ENCODE results near the gene CENPC. TPM values are rescaled to one million over a fixed set of nuclear protein-coding genes. Genes with fewer than 3 reads are reported as not detected.

Gene CENPC
- total RNA-seq, 1 experiment from 2014 or later = 19.7 TPM

DNA sequence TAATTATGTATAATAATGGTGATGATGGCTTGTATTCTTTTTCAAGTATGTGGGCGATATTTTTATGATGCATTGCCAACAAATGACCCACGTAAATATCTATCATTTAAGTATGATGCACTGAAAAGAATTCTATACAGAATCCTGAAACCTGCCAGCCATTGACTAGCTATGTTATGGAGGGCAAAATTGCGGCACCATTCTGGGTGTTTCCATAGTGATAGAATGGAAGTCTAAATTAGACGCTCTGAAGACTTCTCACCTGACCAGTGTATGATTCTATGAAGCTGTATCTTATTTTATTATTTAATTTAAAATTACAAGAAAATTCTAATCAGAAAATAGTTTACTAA is 677 bp upstream of the CENPC start:
- no peaks in the 10 kb centered on the region for H3K27me3 Mint-ChIP-seq (ENCODE audit: insufficient read depth, unreplicated experiment)
- intact Hi-C loops (cut with micrococcal nuclease; ENCODE audit: unreplicated experiment) = loop anchor here (5.0 kb wide), 1 partner anchor 86 kb away; no protein-coding TSS in a partner anchor
- no peaks in the 10 kb centered on the region for H3K36me3 ChIP-seq (ENCODE audit: control insufficient read depth, insufficient read depth, low read length)
- no peaks in the 10 kb centered on the region for H3K9me3 ChIP-seq
- H3K4me3 Mint-ChIP-seq (ENCODE audit: unreplicated experiment) = peak overlapping the region; percentile 97
- POLR2A ChIA-PET = interaction anchor here (0.6 kb wide), 1 partner anchor 502 kb away, joined by 3 read pairs; no protein-coding TSS in a partner anchor
- DNase-seq = no peak
- CTCF ChIA-PET = no interaction called here
- H3K4me1 Mint-ChIP-seq (ENCODE audit: low read depth, unreplicated experiment) = peaks cover 11% of the 10 kb centered on the region
- H3K27ac Mint-ChIP-seq (ENCODE audit: unreplicated experiment) = no peak overlapping the region
- H3K9me3 Mint-ChIP-seq (ENCODE audit: unreplicated experiment) = no peaks in the 10 kb centered on the region
- TF ChIP-seq, protein P1, sequence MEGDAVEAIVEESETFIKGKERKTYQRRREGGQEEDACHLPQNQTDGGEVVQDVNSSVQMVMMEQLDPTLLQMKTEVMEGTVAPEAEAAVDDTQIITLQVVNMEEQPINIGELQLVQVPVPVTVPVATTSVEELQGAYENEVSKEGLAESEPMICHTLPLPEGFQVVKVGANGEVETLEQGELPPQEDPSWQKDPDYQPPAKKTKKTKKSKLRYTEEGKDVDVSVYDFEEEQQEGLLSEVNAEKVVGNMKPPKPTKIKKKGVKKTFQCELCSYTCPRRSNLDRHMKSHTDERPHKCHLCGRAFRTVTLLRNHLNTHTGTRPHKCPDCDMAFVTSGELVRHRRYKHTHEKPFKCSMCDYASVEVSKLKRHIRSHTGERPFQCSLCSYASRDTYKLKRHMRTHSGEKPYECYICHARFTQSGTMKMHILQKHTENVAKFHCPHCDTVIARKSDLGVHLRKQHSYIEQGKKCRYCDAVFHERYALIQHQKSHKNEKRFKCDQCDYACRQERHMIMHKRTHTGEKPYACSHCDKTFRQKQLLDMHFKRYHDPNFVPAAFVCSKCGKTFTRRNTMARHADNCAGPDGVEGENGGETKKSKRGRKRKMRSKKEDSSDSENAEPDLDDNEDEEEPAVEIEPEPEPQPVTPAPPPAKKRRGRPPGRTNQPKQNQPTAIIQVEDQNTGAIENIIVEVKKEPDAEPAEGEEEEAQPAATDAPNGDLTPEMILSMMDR (IDR thresholded peaks at IDR 0.05; ENCODE audit: insufficient read depth in 1 of 2, low read depth in 1 of 2, low read length in 1 of 2, severe bottlenecking in 1 of 2, unreplicated experiment in 1 of 2) = no peak
- no peaks in the 10 kb centered on the region for H3K27me3 ChIP-seq (replicated peaks; ENCODE audit: control insufficient read depth, insufficient read depth, low read length)
- BruUV-seq (replicated peaks) = TSS peak; percentile 97
- peak overlapping the region; percentile 80 for H3K4me3 ChIP-seq (ENCODE audit: low read depth, low read length)
- H3K4me1 ChIP-seq = peaks cover 11% of the 10 kb centered on the region; the same call in 1 of the 2 replicates
- H3K36me3 Mint-ChIP-seq (ENCODE audit: insufficient read depth, unreplicated experiment) = peaks cover 22% of the 10 kb centered on the region

DNA sequence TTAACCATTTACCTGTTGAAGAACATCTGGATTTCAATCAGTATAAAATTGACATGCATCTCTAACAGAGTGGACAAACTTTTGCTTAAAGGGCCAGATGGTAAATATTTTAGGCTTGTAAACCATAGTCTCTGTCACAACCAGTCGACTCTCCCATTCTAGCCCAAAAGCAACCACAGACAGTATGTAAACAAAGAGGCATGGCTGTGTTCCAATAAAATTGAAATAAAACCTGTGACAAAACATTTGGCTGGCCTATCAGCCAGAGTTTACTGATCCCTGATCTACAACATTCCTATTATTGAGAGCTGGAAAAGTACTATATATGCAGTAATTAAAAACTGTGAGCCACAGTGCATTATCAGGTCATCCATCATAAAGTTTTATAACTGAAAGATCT is 3.2 kb downstream of the CENPC start:
- POLR2A ChIA-PET = no interaction called here
- intact Hi-C loops (cut with micrococcal nuclease; ENCODE audit: unreplicated experiment) = no loop called here
- Histone ChIP-seq H3K36me3 (ENCODE audit: control insufficient read depth, insufficient read depth, low read length) (no peaks in the 10 kb centered on the region), H3K4me3 (ENCODE audit: low read depth, low read length) (no peak overlapping the region), H3K4me1 (peaks cover 11% of the 10 kb centered on the region; the same call in 1 of the 2 replicates), H3K9me3 (no peaks in the 10 kb centered on the region), H3K27me3 (replicated peaks; ENCODE audit: control insufficient read depth, insufficient read depth, low read length) (no peaks in the 10 kb centered on the region)
- Mint-ChIP-seq H3K4me1 (ENCODE audit: low read depth, unreplicated experiment) (peaks cover 11% of the 10 kb centered on the region), H3K9me3 (ENCODE audit: unreplicated experiment) (no peaks in the 10 kb centered on the region), H3K4me3 (ENCODE audit: unreplicated experiment) (no peak overlapping the region), H3K27me3 (ENCODE audit: insufficient read depth, unreplicated experiment) (no peaks in the 10 kb centered on the region), H3K27ac (ENCODE audit: unreplicated experiment) (no peak overlapping the region), H3K36me3 (ENCODE audit: insufficient read depth, unreplicated experiment) (peaks cover 37% of the 10 kb centered on the region)
- TF ChIP-seq, protein P1 (IDR thresholded peaks at IDR 0.05; ENCODE audit: insufficient read depth in 1 of 2, low read depth in 1 of 2, low read length in 1 of 2, severe bottlenecking in 1 of 2, unreplicated experiment in 1 of 2) = no peak
- CTCF ChIA-PET = no interaction called here
- BruUV-seq (replicated peaks) = no TSS peak
- DNase-seq = no peak

DNA sequence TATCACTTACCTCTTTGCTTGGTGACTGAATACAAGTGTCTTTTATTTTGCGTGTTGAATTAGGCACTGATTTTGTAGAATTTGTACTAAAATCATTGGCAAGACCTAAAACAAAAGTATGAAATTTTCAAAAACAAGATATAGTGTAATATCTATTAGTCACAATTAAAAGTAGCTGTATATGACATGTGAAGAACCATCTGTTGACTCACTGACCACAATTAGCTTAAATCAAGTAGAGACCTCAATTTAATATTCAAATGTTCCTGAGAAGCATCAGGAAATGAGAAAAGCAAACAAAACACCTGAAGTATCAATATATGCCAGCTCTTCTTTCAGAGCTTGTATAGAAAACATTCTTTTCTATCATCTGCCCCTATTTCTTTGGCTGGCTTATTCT is 5.5 kb downstream of the CENPC start:
- DNase-seq = no peak
- CTCF ChIA-PET = no interaction called here
- intact Hi-C loops (cut with micrococcal nuclease; ENCODE audit: unreplicated experiment) = no loop called here
- TF ChIP-seq, protein P1 (IDR thresholded peaks at IDR 0.05; ENCODE audit: insufficient read depth in 1 of 2, low read depth in 1 of 2, low read length in 1 of 2, severe bottlenecking in 1 of 2, unreplicated experiment in 1 of 2) = no peak
- no peak overlapping the region for H3K27ac Mint-ChIP-seq (ENCODE audit: unreplicated experiment)
- no TSS peak for BruUV-seq (replicated peaks)
- H3K4me3 Mint-ChIP-seq (ENCODE audit: unreplicated experiment) = no peak overlapping the region
- Histone ChIP-seq H3K9me3 (no peaks in the 10 kb centered on the region), H3K4me3 (ENCODE audit: low read depth, low read length) (no peak overlapping the region), H3K36me3 (ENCODE audit: control insufficient read depth, insufficient read depth, low read length) (no peaks in the 10 kb centered on the region), H3K27me3 (replicated peaks; ENCODE audit: control insufficient read depth, insufficient read depth, low read length) (no peaks in the 10 kb centered on the region), H3K4me1 (peaks cover 11% of the 10 kb centered on the region; the same call in 1 of the 2 replicates)
- no peaks in the 10 kb centered on the region for H3K9me3 Mint-ChIP-seq (ENCODE audit: unreplicated experiment)
- H3K27me3 Mint-ChIP-seq (ENCODE audit: insufficient read depth, unreplicated experiment) = no peaks in the 10 kb centered on the region
- POLR2A ChIA-PET = no interaction called here
- H3K4me1 Mint-ChIP-seq (ENCODE audit: low read depth, unreplicated experiment) = peaks cover 11% of the 10 kb centered on the region
- peaks cover 46% of the 10 kb centered on the region for H3K36me3 Mint-ChIP-seq (ENCODE audit: insufficient read depth, unreplicated experiment)

Measured in Caco-2 (cell line).